H1 (cell line): ENCODE data around the gene SAMD7. TPM values are rescaled to one million over a fixed set of nuclear protein-coding genes. Genes with fewer than 3 reads are reported as not detected.

ENCODE experiments used
- CTCF ChIA-PET: fragments of 300-600 bp; sonication (Branson Sonifier 250); formaldehyde crosslinking; loops from one replicate; lab custom pipeline; 2021; ENCODE audit not compliant: partially characterized antibody; lab: Charles Lee
- POLR2A ChIA-PET: fragments of 300-600 bp; sonication (Branson Sonifier 250); formaldehyde crosslinking; loops from one replicate; lab custom pipeline; 2021; ENCODE audit warnings: inconsistent platforms; ENCODE audit not compliant: partially characterized antibody; lab: Charles Lee
- DNase-seq, 2 experiments: peaks; one replicate each; pipeline versions ENCODE4 v3.0.0 to v3.0.0-alpha.2; 2010 to 2022; ENCODE audit warnings: low spot score in 2 of 2, low read depth in 1 of 2, mixed read lengths in 1 of 2
- FAIRE-seq: peaks from 2 replicates; lab custom pipeline; 2011; peaks lifted over from hg19 to GRCh38; lab: Jason Lieb, UNC
- H2AFZ ChIP-seq: 2 replicates; pipeline ENCODE4 v1.8.1; 2012; ENCODE audit warnings: low read length, inconsistent platforms
- H2AK5ac ChIP-seq: 2 replicates; pipeline ENCODE4 v1.6.1; 2013; ENCODE audit warnings: low read depth, low read length
- H2BK120ac ChIP-seq: replicated peaks from 2 replicates; pipeline ENCODE3; 2013; ENCODE audit warnings: low read depth, low read length, inconsistent platforms
- H2BK12ac ChIP-seq: 2 replicates; pipeline ENCODE4 v1.6.1; 2013; ENCODE audit warnings: low read depth, low read length
- H2BK15ac ChIP-seq: 2 replicates; pipeline ENCODE4 v1.6.1; 2013; ENCODE audit warnings: low read length
- H2BK20ac ChIP-seq: 2 replicates; pipeline ENCODE4 v1.6.1; 2013; ENCODE audit warnings: low read length
- H2BK5ac ChIP-seq: 2 replicates; pipeline ENCODE4 v1.6.1; 2013; ENCODE audit warnings: low read depth, low read length
- H3K14ac ChIP-seq: 2 replicates; pipeline ENCODE4 v1.6.1; 2013; ENCODE audit warnings: inconsistent platforms; ENCODE audit not compliant: insufficient read length
- H3K18ac ChIP-seq: 2 replicates; pipeline ENCODE4 v1.6.1; 2013; ENCODE audit warnings: low read length; ENCODE audit errors: extremely low read depth
- H3K23ac ChIP-seq: 2 replicates; pipeline ENCODE4 v1.6.1; 2013; ENCODE audit warnings: inconsistent platforms; ENCODE audit not compliant: insufficient read length
- H3K23me2 ChIP-seq: 2 replicates; pipeline ENCODE4 v1.6.1; 2013; ENCODE audit warnings: low read depth, low read length
- H3K27ac ChIP-seq: 2 replicates; pipeline ENCODE4 v1.6.1; 2011; ENCODE audit warnings: low read depth, low read length, inconsistent platforms
- H3K27me3 ChIP-seq, 4 experiments: replicated peaks in 1 of 4; 1 replicate in 1 of 4; 2 replicates in 3 of 4; pipeline versions ENCODE4 v1.6.1 to v1.8.1; 2011 to 2013; ENCODE audit warnings: low read length in 3 of 4, mild to moderate bottlenecking in 3 of 4, inconsistent platforms in 2 of 4, mixed read lengths in 2 of 4, moderate library complexity in 1 of 4; ENCODE audit not compliant: control insufficient read depth in 3 of 4, insufficient read depth in 3 of 4; ENCODE audit errors: extremely low read depth in 1 of 4
- H3K36me3 ChIP-seq, 4 experiments: 2 replicates each; pipeline versions ENCODE4 v1.6.1 to v1.8.1; 2011 to 2013; ENCODE audit warnings: mild to moderate bottlenecking in 4 of 4, low read length in 3 of 4, moderate library complexity in 2 of 4, control low read depth in 1 of 4, inconsistent platforms in 1 of 4; ENCODE audit not compliant: insufficient read depth in 4 of 4, control insufficient read depth in 2 of 4
- H3K4ac ChIP-seq: replicated peaks from 2 replicates; pipeline ENCODE3; 2013; ENCODE audit warnings: low read length, low read depth, mixed read lengths, inconsistent platforms; ENCODE audit not compliant: insufficient read length
- H3K4me1 ChIP-seq, 4 experiments: replicated peaks in 1 of 4; 1 replicate in 1 of 4; 2 replicates in 3 of 4; pipeline versions ENCODE4 v1.6.1 to v1.8.1; 2011 to 2013; ENCODE audit warnings: low read length in 3 of 4, inconsistent platforms in 2 of 4, mixed read lengths in 1 of 4; ENCODE audit not compliant: insufficient read depth in 4 of 4, control insufficient read depth in 3 of 4
- H3K4me2 ChIP-seq, 2 experiments: 2 replicates each; pipeline versions ENCODE4 v1.6.1 to v1.8.1; 2011 to 2013; ENCODE audit warnings: low read depth in 2 of 2, low read length in 2 of 2, control low read depth in 1 of 2, inconsistent platforms in 1 of 2, mild to moderate bottlenecking in 1 of 2; ENCODE audit not compliant: insufficient read depth in 1 of 2
- H3K4me3 ChIP-seq, 4 experiments: fragments of 200-600, 300-600 bp in 1 of 4; sonication (generic), shearing (Covaris generic), sonication (Bioruptor Twin) in 1 of 4; 2 replicates each; pipeline versions ENCODE4 v1.5.1 to v1.8.1; 2011 to 2016; ENCODE audit warnings: low read length in 4 of 4, low read depth in 3 of 4, control low read depth in 2 of 4, inconsistent platforms in 2 of 4, mild to moderate bottlenecking in 2 of 4, mixed read lengths in 1 of 4, moderate library complexity in 1 of 4; ENCODE audit not compliant: insufficient read depth in 2 of 4; ENCODE audit errors: extremely low read depth in 1 of 4
- H3K56ac ChIP-seq: replicated peaks from 2 replicates; pipeline ENCODE3; 2013; ENCODE audit warnings: low read depth, mild to moderate bottlenecking, mixed read lengths, low read length, inconsistent platforms; ENCODE audit not compliant: insufficient read length
- H3K79me1 ChIP-seq: 2 replicates; pipeline ENCODE4 v1.6.1; 2013; ENCODE audit warnings: low read depth, low read length, control low read depth
- H3K79me2 ChIP-seq, 2 experiments: 2 replicates each; pipeline versions ENCODE4 v1.6.1 to v1.8.1; 2012 to 2013; ENCODE audit warnings: low read length in 2 of 2, mild to moderate bottlenecking in 2 of 2, inconsistent platforms in 1 of 2; ENCODE audit not compliant: insufficient read depth in 2 of 2, control insufficient read depth in 1 of 2
- H3K9ac ChIP-seq, 4 experiments: replicated peaks in 1 of 4; 1 replicate in 1 of 4; 2 replicates in 3 of 4; pipeline versions ENCODE4 v1.6.1 to v1.8.1; 2011 to 2013; ENCODE audit warnings: low read depth in 3 of 4, low read length in 3 of 4, control low read depth in 2 of 4, mild to moderate bottlenecking in 2 of 4, moderate library complexity in 2 of 4, inconsistent platforms in 1 of 4; ENCODE audit errors: extremely low read depth in 1 of 4
- H3K9me3 ChIP-seq, 2 experiments: 2 replicates each; pipeline versions ENCODE4 v1.6.1 to v1.8.1; 2012 to 2013; ENCODE audit warnings: mild to moderate bottlenecking in 2 of 2, moderate library complexity in 2 of 2, control low read depth in 1 of 2, inconsistent platforms in 1 of 2, low read depth in 1 of 2, low read length in 1 of 2, mixed read lengths in 1 of 2; ENCODE audit not compliant: insufficient read depth in 2 of 2
- H4K20me1 ChIP-seq, 2 experiments: replicated peaks in 1 of 2; 2 replicates each; pipeline versions ENCODE3 to v1.8.1; 2011 to 2013; ENCODE audit warnings: inconsistent platforms in 2 of 2, low read length in 2 of 2, mild to moderate bottlenecking in 1 of 2; ENCODE audit not compliant: insufficient read depth in 2 of 2, control insufficient read depth in 1 of 2
- H4K5ac ChIP-seq: 2 replicates; pipeline ENCODE4 v1.6.1; 2013; ENCODE audit warnings: low read length, low read depth, mixed read lengths, inconsistent platforms; ENCODE audit not compliant: insufficient read length
- H4K8ac ChIP-seq: 2 replicates; pipeline ENCODE4 v1.8.0; 2013; ENCODE audit warnings: mild to moderate bottlenecking, moderate library complexity, low read length, inconsistent platforms; ENCODE audit not compliant: insufficient read depth; ENCODE audit errors: extremely low read depth
- H4K91ac ChIP-seq: replicated peaks from 2 replicates; pipeline ENCODE3; 2013; ENCODE audit warnings: low read length, mixed read lengths, inconsistent platforms; ENCODE audit not compliant: insufficient read length
- NRF1 ChIP-seq: IDR thresholded peaks from 2 replicates; pipeline ENCODE4 v1.6.1; 2011; ENCODE audit warnings: mild to moderate bottlenecking, low read depth, low read length, improper control_type of control experiment
- RNF2 ChIP-seq: fragments of 200-900, 300-1000 bp; sonication (generic); IDR thresholded peaks from 2 replicates; pipeline ENCODE4 v1.7.1; 2016; ENCODE audit warnings: borderline replicate concordance, low read depth, mild to moderate bottlenecking, antibody characterized with exemption, low read length; ENCODE audit not compliant: poor library complexity, severe bottlenecking; ENCODE audit errors: missing control alignments
- SP4 ChIP-seq: IDR thresholded peaks from 2 replicates; pipeline ENCODE4 v1.6.1; 2012; ENCODE audit warnings: low read length, inconsistent platforms
- YY1 ChIP-seq: IDR thresholded peaks from 2 replicates; pipeline ENCODE4 v1.6.1; 2011; ENCODE audit warnings: low read depth, mild to moderate bottlenecking, low read length
- WGBS, 2 experiments: shearing (Covaris generic) in 1 of 2; methylation state at CpG; one replicate each; pipeline versions ENCODE4 v1.1.6 to v1.1.7; 2013 to 2015; ENCODE audit warnings: low lambda C conversion rate in 2 of 2, mixed read lengths in 2 of 2, inconsistent platforms in 1 of 2, low coverage in 1 of 2, missing lambda C conversion rate in 1 of 2; ENCODE audit not compliant: insufficient replicate concordance in 2 of 2, insufficient coverage in 1 of 2, insufficient read length in 1 of 2; ENCODE audit errors: extremely low coverage in 1 of 2, missing lambda C conversion rate in 1 of 2; 5-methylcytosine and 5-hydroxymethylcytosine counted together
- polyA plus RNA-seq, 7 experiments: library from polyadenylated mRNA; depleted of rRNA in 3 of 7; stranded (reverse) in 5 of 7; unstranded in 2 of 7; fragments of >200 nt in 5 of 7; fragments of 200-250 nt in 2 of 7; gene quantifications; 1 replicate in 5 of 7; 2 replicates in 1 of 7; 4 replicates in 1 of 7; pipeline versions ENCODE4 v1.2.1 to v1.2.3, GENCODE V29; 2011 to 2013; ENCODE audit warnings: missing spikeins in 2 of 7, mixed read lengths in 2 of 7
- total RNA-seq: library from RNA; stranded (reverse); fragmentation: NEBNext Ultra II Directional; extraction: Animal tissue kit (Norgen Biotek cat#: 25700); gene quantifications from 2 replicates; pipeline ENCODE4 v1.2.1, GENCODE V29; 2021

Gene SAMD7
- total and polyA plus RNA-seq, 2 of the 8 experiments (the other 6 are each of a cell fraction or from before 2014, with no cell fraction given), result not detected

GRCh38 chr3:169894110-169894509 is 17.3 kb upstream of the SAMD7 start:
- no peak overlapping the region for H2BK12ac ChIP-seq
- no peak for DNase-seq
- H3K23me2 ChIP-seq, result no peaks in the 10 kb centered on the region
- H3K4me3 ChIP-seq, result no peak overlapping the region
- H3K27me3 ChIP-seq, result no peaks in the 10 kb centered on the region
- H4K91ac ChIP-seq, result no peak overlapping the region
- H4K5ac ChIP-seq, result no peak overlapping the region
- H2AK5ac ChIP-seq, result no peak overlapping the region
- no peak overlapping the region for H2BK5ac ChIP-seq
- H2BK120ac ChIP-seq, result no peak overlapping the region
- no peaks in the 10 kb centered on the region; a peak in 1 of 7 replicates for H3K4me1 ChIP-seq
- no peak overlapping the region for H3K4ac ChIP-seq
- no peaks in the 10 kb centered on the region for H3K9me3 ChIP-seq
- no peaks in the 10 kb centered on the region for H3K79me1 ChIP-seq
- POLR2A ChIA-PET, result interaction anchor here (0.6 kb wide), 1 partner anchor 276 kb away, joined by 4 read pairs; no protein-coding TSS in a partner anchor
- no peak overlapping the region for H3K56ac ChIP-seq
- H3K18ac ChIP-seq, result no peak overlapping the region
- TF ChIP-seq NRF1 (no peak), SP4 (no peak), RNF2 (no peak), YY1 (no peak)
- TF ChIP-seq, all 59 proteins: peak for 0
- no peaks in the 10 kb centered on the region for H4K20me1 ChIP-seq
- WGBS, 2 experiments, result 84% methylated on average over 7 of the region's 7 CpGs; no CpG with 5 or more reads in 1 of the 2 experiments
- H2BK20ac ChIP-seq, result no peak overlapping the region
- H3K79me2 ChIP-seq, result no peaks in the 10 kb centered on the region
- H3K14ac ChIP-seq, result no peak overlapping the region
- CTCF ChIA-PET, result interaction anchor here (1.0 to 1.4 kb wide), 3 partner anchors 20 to 127 kb away, joined by 3 to 4 read pairs (median 3); no protein-coding TSS in a partner anchor
- no peak overlapping the region for H3K27ac ChIP-seq
- H3K4me2 ChIP-seq, result no peak overlapping the region
- H3K23ac ChIP-seq, result no peak overlapping the region
- H4K8ac ChIP-seq, result no peak overlapping the region
- FAIRE-seq, result no peak
- no peaks in the 10 kb centered on the region for H3K36me3 ChIP-seq
- no peak overlapping the region for H2BK15ac ChIP-seq
- H3K9ac ChIP-seq, result no peak overlapping the region
- no peak overlapping the region for H2AFZ ChIP-seq
